Fibroblast of pulmonary artery (primary cell): ENCODE data around the gene ALK.

ENCODE experiments used
- DNase-seq: peaks from one replicate; pipeline ENCODE4 v3.0.0-alpha.2; 2010; ENCODE audit warnings: low read depth
- H3K4me3 ChIP-seq: replicated peaks from 2 replicates; pipeline ENCODE4 v1.5.1; 2011; ENCODE audit warnings: low read depth, mild to moderate bottlenecking, control low read depth, low read length, moderate library complexity
- CTCF ChIP-seq: IDR thresholded peaks from 2 replicates; pipeline ENCODE4 v1.5.1; 2011; ENCODE audit warnings: mild to moderate bottlenecking, control low read depth, low read length, inconsistent platforms; ENCODE audit errors: missing control alignments

Gene ALK

DNA sequence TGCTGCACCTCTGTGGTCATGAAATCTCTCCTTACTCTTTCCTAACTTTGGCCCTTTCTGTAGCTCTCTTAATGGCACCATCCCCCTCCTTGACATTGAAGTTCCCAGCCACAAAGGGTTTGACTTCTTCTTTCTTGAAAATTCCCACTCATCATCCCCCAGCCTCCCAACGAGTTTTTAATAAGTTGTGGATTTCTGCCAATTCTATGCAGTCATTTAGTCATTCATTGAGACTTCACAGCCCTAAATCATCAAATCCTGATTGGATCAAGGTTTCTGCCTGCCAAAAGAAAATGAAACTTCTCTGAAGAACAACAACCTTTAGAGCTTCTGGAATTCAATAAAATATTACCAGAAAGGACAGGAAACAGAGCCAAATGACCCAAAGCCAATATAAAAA, 451.9 kb downstream of the ALK start:
- no peak for DNase-seq
- no peak for TF ChIP-seq CTCF
- H3K4me3 ChIP-seq = no peak overlapping the region

DNA sequence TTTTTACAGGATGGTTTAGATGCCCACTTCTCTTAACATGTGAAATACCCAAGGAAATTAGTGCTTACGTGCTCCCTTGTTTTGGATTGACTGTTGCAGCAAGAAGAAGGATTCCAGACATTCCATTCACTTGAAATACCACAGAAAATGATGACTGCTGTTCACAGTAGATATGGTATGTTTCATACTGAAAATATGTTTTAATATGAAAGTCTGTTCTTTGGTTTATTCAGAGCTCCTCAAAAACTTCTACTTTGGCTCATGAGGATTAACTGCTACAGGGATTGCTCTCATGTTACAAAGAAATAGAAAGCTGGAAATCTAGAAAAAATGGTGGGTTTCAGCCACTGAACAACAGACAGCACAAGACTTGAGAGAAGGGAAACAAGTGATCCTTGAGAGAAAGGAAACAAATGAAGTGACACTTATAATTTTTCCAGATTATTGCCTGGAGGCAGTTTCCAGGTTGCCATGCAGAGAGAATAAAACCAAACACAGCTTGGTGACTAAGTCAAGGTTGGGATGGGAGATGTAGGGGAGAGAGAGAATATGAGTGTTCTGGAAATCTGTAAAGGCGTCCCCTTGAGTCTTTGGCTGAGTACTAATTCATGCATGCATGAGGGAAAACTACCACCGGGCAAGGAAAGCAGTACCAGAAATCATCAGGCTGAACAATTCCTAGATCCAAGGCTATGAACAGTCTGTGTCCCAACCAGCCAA, 458.0 kb downstream of the ALK start:
- no peak overlapping the region for H3K4me3 ChIP-seq
- peak; percentile 80 for DNase-seq
- TF ChIP-seq CTCF = no peak

GRCh38 chr2:29462293-29462692, 459.1 kb downstream of the ALK start:
- no peak for TF ChIP-seq CTCF
- DNase-seq = peak; percentile 26
- no peak overlapping the region for H3K4me3 ChIP-seq

DNA sequence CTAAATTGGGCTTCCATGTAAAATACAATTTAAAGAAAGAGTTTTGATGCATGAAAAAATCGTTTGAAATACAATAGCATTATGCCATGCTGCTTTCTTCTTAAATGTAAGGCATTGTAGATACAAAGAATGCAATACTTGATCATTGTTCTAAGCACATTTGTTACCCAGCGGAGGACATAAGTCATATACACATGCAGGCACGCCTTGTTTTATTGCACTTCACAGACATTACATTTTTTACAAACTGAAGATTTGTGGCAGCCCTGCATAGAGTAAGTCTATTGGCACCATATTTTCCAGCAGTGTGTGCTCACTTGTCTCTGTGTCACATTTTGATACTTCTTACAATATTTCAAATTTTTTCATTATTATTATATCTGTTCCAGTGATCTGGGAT, 461.2 kb downstream of the ALK start:
- DNase-seq = no peak
- no peak overlapping the region for H3K4me3 ChIP-seq
- TF ChIP-seq CTCF = no peak

DNA sequence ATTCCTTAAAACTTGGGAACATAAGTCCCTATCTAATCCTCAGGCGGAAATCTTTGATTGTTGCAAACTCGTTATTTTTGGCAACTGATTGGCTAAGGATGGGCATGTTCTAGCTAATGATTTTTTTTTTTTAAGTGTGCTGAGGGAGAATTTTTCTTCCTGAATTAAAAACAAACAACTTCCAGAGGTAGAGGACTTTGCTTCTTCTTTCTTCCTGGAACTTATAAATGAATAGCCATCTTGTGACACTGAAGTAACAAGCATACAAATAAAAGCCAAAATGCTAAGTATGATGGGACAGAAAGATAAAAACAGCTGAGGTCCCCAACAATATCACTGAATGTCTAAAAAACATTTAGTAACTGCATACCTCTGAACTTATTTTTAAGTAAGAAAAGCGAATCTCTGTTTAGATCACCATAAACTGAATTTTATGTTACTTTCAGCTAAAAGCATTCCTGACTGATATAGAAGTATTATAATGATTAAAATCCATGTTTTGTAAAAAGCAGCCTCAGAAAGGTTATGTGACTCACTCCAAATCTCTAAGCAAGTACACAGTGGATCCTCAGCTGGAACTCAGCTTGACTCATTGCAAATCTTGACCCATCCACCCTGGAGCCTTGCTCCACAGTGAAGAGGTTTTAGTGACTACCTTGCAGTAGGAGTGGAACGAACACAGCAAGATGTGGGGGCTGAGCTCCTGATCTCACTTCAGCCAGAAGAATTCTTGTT, 461.8 kb downstream of the ALK start:
- DNase-seq = peak; percentile 34
- H3K4me3 ChIP-seq = no peak overlapping the region
- no peak for TF ChIP-seq CTCF

DNA sequence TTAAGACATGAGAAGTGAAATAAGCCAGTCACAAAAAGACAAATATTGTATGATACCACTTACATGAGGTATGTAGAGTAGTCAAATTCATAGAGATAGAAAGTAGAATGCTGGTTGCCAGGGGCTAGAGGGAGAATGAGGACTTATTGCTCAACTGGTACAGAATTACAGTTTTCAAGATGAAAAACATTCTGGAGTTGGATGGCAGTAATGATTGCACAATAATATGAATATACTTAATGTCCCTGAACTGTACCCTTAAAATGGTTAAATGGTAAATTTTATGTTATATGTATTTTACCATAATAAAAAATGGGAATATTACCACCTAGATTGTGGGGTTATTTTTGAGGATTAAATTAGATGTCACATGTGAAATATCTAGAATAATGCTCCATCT, 465.0 kb downstream of the ALK start:
- no peak for DNase-seq
- no peak for TF ChIP-seq CTCF
- no peak overlapping the region for H3K4me3 ChIP-seq
